ENCODE data around the gene TUBGCP3. TPM values are rescaled to one million over a fixed set of nuclear protein-coding genes. Genes with fewer than 3 reads are reported as not detected.

The TUBGCP3 gene
- total and polyA plus RNA-seq, 5 donors from 2014 or later: 10.9 to 40.7 (median 15.0) TPM

DNA sequence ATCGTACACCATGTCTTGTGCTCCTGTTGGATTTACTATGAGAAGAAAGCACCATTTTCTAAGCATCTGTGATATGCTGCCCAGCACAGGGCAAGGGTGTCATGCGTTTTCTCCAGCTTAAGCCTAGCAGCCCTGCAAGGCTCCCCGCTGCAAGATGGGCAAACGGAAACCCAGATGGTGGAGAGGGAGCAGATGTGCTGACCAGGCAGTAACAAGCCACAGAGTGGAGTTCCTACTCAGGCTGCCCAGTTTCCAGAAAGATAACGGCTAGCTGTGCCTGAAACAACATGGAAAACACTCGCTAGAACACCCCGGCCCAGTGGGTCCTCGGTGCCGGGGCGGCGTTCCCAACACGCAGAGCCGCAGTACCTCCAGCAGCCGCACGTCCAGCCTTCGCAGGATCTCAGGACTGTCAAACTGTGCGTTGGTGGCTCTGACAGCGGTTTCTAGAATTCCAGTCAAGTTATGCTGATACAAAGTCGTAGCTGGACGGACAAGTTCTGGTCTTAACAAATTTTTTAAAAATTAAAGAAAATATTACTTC, 68.4 kb downstream of the TUBGCP3 start:
- no peaks in the 10 kb centered on the region for H3K27me3 Mint-ChIP-seq
- H3K36me3 Mint-ChIP-seq: peaks cover 48% of the 10 kb centered on the region
- H3K4me3 ChIP-seq (ENCODE audit: low read depth, low read length): no peak overlapping the region
- H3K27ac Mint-ChIP-seq: no peak overlapping the region
- no peak overlapping the region for H3K4me3 Mint-ChIP-seq
- no peaks in the 10 kb centered on the region for H3K9me3 Mint-ChIP-seq
- no peak for ATAC-seq (ENCODE audit: low read depth in 2 of 2)
- H3K4me1 ChIP-seq (ENCODE audit: control insufficient read depth, insufficient read depth, low read length, poor library complexity, severe bottlenecking): no peaks in the 10 kb centered on the region
- H3K27me3 ChIP-seq (ENCODE audit: control insufficient read depth, insufficient read depth, low read length): no peaks in the 10 kb centered on the region
- no peak for DNase-seq
- no peak overlapping the region for H3K27ac ChIP-seq (ENCODE audit: insufficient read depth, low read length, poor library complexity, severe bottlenecking)
- H3K4me1 Mint-ChIP-seq: peaks cover 0 to 4% (median 0%) of the 10 kb centered on the region in 4 donors
- H3K9me3 ChIP-seq (ENCODE audit: control insufficient read depth in 2 of 2, low read length in 2 of 2): no peaks in the 10 kb centered on the region
- H3K36me3 ChIP-seq (ENCODE audit: control insufficient read depth, insufficient read depth, low read length): peaks cover 78% of the 10 kb centered on the region

DNA sequence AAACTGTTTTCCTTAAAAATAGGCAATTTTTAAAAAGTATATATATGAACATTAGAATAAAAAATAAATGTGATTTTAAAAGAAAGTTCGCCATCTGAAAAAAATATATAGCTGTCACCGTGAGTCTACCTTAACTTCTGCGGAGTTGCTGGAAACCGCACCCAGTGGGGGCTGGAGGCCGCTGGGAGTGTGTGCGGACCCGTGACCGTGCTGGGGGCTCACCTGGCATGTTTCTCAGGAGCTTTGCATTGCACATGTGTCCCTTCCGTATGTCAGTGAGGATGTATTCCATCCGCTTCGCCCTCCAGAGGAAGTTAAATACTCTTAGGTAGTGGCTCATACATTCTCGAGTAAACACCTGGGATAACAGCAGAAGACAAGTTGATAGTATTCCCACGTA, 71.7 kb downstream of the TUBGCP3 start:
- Histone ChIP-seq H3K4me1 (ENCODE audit: control insufficient read depth, insufficient read depth, low read length, poor library complexity, severe bottlenecking) (no peaks in the 10 kb centered on the region), H3K9me3 (ENCODE audit: control insufficient read depth in 2 of 2, low read length in 2 of 2) (no peaks in the 10 kb centered on the region), H3K27ac (ENCODE audit: insufficient read depth, low read length, poor library complexity, severe bottlenecking) (no peak overlapping the region), H3K36me3 (ENCODE audit: control insufficient read depth, insufficient read depth, low read length) (peaks cover 65% of the 10 kb centered on the region), H3K4me3 (ENCODE audit: low read depth, low read length) (no peak overlapping the region), H3K27me3 (ENCODE audit: control insufficient read depth, insufficient read depth, low read length) (no peaks in the 10 kb centered on the region)
- H3K9me3 Mint-ChIP-seq: no peaks in the 10 kb centered on the region
- H3K4me1 Mint-ChIP-seq: peaks cover 0 to 4% (median under 1%) of the 10 kb centered on the region in 4 donors
- H3K4me3 Mint-ChIP-seq: no peak overlapping the region
- no peak for ATAC-seq (ENCODE audit: low read depth in 2 of 2)
- DNase-seq: no peak
- no peak overlapping the region for H3K27ac Mint-ChIP-seq
- no peaks in the 10 kb centered on the region for H3K27me3 Mint-ChIP-seq
- H3K36me3 Mint-ChIP-seq: peaks cover 53% of the 10 kb centered on the region

DNA sequence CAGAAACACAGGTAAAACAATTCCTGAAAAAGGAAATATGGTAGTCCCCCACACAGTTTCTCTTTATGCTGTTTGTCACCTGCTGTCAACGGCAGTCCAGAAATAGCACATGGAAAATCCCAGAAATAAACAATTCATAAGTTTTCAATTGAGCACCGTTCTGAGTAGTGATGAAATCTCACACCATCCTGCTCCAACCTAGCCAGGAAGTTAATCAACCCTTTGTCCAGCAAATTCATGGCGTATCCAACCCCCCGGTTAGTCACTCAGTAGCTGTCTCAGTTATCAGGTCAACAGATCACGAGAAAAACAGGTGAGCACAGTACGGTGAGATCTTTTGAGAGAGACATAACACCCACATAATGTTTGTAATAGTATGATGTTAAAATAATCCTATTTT, 74.2 kb downstream of the TUBGCP3 start:
- H3K9me3 Mint-ChIP-seq: no peaks in the 10 kb centered on the region
- DNase-seq: no peak
- H3K27me3 ChIP-seq (ENCODE audit: control insufficient read depth, insufficient read depth, low read length): no peaks in the 10 kb centered on the region
- H3K36me3 ChIP-seq (ENCODE audit: control insufficient read depth, insufficient read depth, low read length): peaks cover 60% of the 10 kb centered on the region
- H3K4me1 ChIP-seq (ENCODE audit: control insufficient read depth, insufficient read depth, low read length, poor library complexity, severe bottlenecking): no peaks in the 10 kb centered on the region
- peaks cover 0 to 4% (median 2%) of the 10 kb centered on the region in 4 donors for H3K4me1 Mint-ChIP-seq
- no peak overlapping the region for H3K4me3 ChIP-seq (ENCODE audit: low read depth, low read length)
- no peaks in the 10 kb centered on the region for H3K27me3 Mint-ChIP-seq
- H3K4me3 Mint-ChIP-seq: no peak overlapping the region
- no peaks in the 10 kb centered on the region for H3K9me3 ChIP-seq (ENCODE audit: control insufficient read depth in 2 of 2, low read length in 2 of 2)
- peaks cover 53% of the 10 kb centered on the region for H3K36me3 Mint-ChIP-seq
- H3K27ac ChIP-seq (ENCODE audit: insufficient read depth, low read length, poor library complexity, severe bottlenecking): no peak overlapping the region
- peak overlapping the region in 1 of 3 donors; percentile 42 for H3K27ac Mint-ChIP-seq
- ATAC-seq (ENCODE audit: low read depth in 2 of 2): no peak

DNA sequence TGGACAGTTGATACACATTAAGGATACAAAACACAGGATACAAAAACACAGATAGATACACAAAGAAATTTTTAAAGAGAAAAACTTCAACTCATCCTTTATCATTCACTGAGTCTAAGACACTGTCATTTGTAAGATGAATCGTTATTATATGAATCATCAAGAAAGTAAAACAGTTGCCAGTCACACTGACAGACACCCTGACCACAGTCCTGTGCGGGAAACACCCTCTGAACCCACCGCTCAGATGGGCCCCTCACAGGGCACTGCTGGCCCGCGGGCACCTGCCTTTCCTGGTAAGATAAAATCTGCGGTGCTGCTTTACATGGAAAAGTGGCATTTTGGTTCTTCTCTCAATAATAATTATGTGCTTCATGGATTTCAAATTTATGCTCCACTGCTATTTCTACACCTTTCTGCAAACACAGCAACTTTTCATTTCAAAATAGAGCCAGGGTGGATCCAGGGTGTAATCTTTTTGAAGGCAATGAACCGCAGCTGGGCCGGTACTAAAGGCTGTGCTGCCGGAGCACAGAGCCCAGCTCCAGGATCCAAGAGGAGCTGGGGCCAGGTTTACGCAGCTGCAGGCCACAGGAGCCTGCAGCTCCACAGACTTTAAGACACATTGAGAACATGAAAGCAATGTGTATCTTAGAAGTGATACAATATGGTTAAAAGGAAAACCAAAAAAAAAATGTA, 76.8 kb downstream of the TUBGCP3 start:
- peaks cover 54% of the 10 kb centered on the region for H3K36me3 ChIP-seq (ENCODE audit: control insufficient read depth, insufficient read depth, low read length)
- H3K27me3 ChIP-seq (ENCODE audit: control insufficient read depth, insufficient read depth, low read length): no peaks in the 10 kb centered on the region
- H3K4me3 ChIP-seq (ENCODE audit: low read depth, low read length): no peak overlapping the region
- no peaks in the 10 kb centered on the region for H3K4me1 ChIP-seq (ENCODE audit: control insufficient read depth, insufficient read depth, low read length, poor library complexity, severe bottlenecking)
- Mint-ChIP-seq H3K27me3 (no peaks in the 10 kb centered on the region), H3K9me3 (no peaks in the 10 kb centered on the region), H3K36me3 (peaks cover 52% of the 10 kb centered on the region), H3K4me3 (no peak overlapping the region), H3K4me1 (peaks cover 0 to 4% (median 2%) of the 10 kb centered on the region in 4 donors), H3K27ac (no peak overlapping the region)
- no peak overlapping the region for H3K27ac ChIP-seq (ENCODE audit: insufficient read depth, low read length, poor library complexity, severe bottlenecking)
- peak in 1 of 3 donors; percentile 8 for DNase-seq
- no peaks in the 10 kb centered on the region for H3K9me3 ChIP-seq (ENCODE audit: control insufficient read depth in 2 of 2, low read length in 2 of 2)
- no peak for ATAC-seq (ENCODE audit: low read depth in 2 of 2)

DNA sequence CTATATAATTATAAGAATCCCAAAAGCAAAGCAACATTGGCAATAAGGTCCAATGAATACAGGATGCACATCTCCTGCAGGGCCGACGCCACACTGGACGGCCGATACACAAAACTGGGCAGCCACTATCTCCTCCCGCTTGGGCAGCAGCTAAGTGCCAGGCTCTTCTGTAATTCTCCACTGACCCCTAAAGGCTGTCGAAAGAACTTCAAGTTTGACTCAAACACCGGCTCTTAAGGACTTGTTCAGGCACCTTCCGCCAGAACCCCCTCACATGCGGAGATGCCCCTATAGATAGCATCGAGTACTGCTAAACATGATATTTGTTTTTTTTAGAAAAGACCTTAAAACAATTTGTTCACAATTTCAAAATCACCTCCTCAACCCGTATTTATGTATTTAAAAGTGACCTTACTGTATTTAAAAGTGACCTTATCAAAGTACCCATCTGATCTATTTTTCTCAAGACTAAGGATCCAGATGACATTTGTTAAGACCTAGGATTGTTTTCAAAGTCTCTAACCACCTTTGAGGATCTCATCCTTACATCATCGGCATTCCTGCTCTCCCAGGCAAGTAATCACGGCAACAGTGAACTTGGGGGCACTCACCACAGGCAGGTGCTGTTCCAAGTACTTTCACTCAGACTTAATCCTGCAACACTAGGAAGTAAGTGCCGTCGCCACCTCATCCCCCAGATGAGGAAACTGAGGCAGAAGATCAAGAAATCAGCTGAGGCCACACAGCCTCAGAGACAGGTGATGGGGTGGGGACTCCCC, 77.8 kb downstream of the TUBGCP3 start:
- peak in 1 of 3 donors; percentile 45 for DNase-seq
- Histone ChIP-seq H3K36me3 (ENCODE audit: control insufficient read depth, insufficient read depth, low read length) (peaks cover 53% of the 10 kb centered on the region), H3K27me3 (ENCODE audit: control insufficient read depth, insufficient read depth, low read length) (no peaks in the 10 kb centered on the region), H3K27ac (ENCODE audit: insufficient read depth, low read length, poor library complexity, severe bottlenecking) (no peak overlapping the region), H3K9me3 (ENCODE audit: control insufficient read depth in 2 of 2, low read length in 2 of 2) (no peaks in the 10 kb centered on the region), H3K4me3 (ENCODE audit: low read depth, low read length) (no peak overlapping the region), H3K4me1 (ENCODE audit: control insufficient read depth, insufficient read depth, low read length, poor library complexity, severe bottlenecking) (no peaks in the 10 kb centered on the region)
- no peak for ATAC-seq (ENCODE audit: low read depth in 2 of 2)
- Mint-ChIP-seq H3K27me3 (no peaks in the 10 kb centered on the region), H3K4me3 (no peak overlapping the region), H3K27ac (peak overlapping the region in 1 of 3 donors; percentile 11), H3K9me3 (no peaks in the 10 kb centered on the region), H3K36me3 (peaks cover 56% of the 10 kb centered on the region), H3K4me1 (peaks cover 0 to 4% (median 0%) of the 10 kb centered on the region in 4 donors)

GRCh38 chr13:112509190-112509589, 78.8 kb downstream of the TUBGCP3 start:
- no peaks in the 10 kb centered on the region for H3K9me3 Mint-ChIP-seq
- peaks cover 56% of the 10 kb centered on the region for H3K36me3 Mint-ChIP-seq
- Histone ChIP-seq H3K9me3 (ENCODE audit: control insufficient read depth in 2 of 2, low read length in 2 of 2) (no peaks in the 10 kb centered on the region), H3K4me1 (ENCODE audit: control insufficient read depth, insufficient read depth, low read length, poor library complexity, severe bottlenecking) (no peaks in the 10 kb centered on the region), H3K4me3 (ENCODE audit: low read depth, low read length) (no peak overlapping the region), H3K27me3 (ENCODE audit: control insufficient read depth, insufficient read depth, low read length) (no peaks in the 10 kb centered on the region), H3K27ac (ENCODE audit: insufficient read depth, low read length, poor library complexity, severe bottlenecking) (no peak overlapping the region), H3K36me3 (ENCODE audit: control insufficient read depth, insufficient read depth, low read length) (peaks cover 58% of the 10 kb centered on the region)
- H3K27ac Mint-ChIP-seq: peak overlapping the region in 1 of 3 donors; percentile 26
- no peak overlapping the region for H3K4me3 Mint-ChIP-seq
- H3K4me1 Mint-ChIP-seq: peaks cover 0 to 4% (median 0%) of the 10 kb centered on the region in 4 donors
- DNase-seq: no peak
- no peak for ATAC-seq (ENCODE audit: low read depth in 2 of 2)
- H3K27me3 Mint-ChIP-seq: no peaks in the 10 kb centered on the region

DNA sequence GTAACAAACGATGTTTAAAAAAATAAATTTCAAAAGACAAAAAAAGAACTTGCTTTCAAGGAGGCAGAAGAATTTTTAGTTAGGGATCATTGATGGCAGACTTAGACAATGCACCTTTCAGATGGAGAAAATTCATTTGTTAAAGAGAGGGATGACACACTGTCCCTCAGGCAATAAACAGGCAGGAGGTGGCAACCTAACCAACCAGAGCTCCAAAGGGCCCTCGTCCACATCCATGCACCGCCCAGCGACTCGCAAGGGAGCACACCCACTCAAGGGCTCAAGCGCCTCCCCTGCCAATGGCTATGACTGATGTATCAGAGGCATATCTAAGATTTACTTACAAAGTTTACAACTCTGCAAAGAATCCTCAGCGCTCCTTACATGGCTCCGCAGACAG, 81.9 kb downstream of the TUBGCP3 start:
- ATAC-seq (ENCODE audit: low read depth in 2 of 2): no peak
- H3K36me3 Mint-ChIP-seq: peaks cover 62% of the 10 kb centered on the region

More for the DNA sequence above, 81.9 kb downstream of the TUBGCP3 start:
- no peaks in the 10 kb centered on the region for H3K9me3 Mint-ChIP-seq
- no peaks in the 10 kb centered on the region for H3K27me3 Mint-ChIP-seq
- Histone ChIP-seq H3K36me3 (ENCODE audit: control insufficient read depth, insufficient read depth, low read length) (peaks cover 71% of the 10 kb centered on the region), H3K4me3 (ENCODE audit: low read depth, low read length) (no peak overlapping the region), H3K27me3 (ENCODE audit: control insufficient read depth, insufficient read depth, low read length) (no peaks in the 10 kb centered on the region), H3K4me1 (ENCODE audit: control insufficient read depth, insufficient read depth, low read length, poor library complexity, severe bottlenecking) (no peaks in the 10 kb centered on the region), H3K9me3 (ENCODE audit: control insufficient read depth in 2 of 2, low read length in 2 of 2) (no peaks in the 10 kb centered on the region), H3K27ac (ENCODE audit: insufficient read depth, low read length, poor library complexity, severe bottlenecking) (no peak overlapping the region)
- H3K27ac Mint-ChIP-seq: peak overlapping the region in 1 of 3 donors; percentile 62
- peaks cover 0 to 2% (median 0%) of the 10 kb centered on the region in 4 donors for H3K4me1 Mint-ChIP-seq
- no peak for DNase-seq
- no peak overlapping the region for H3K4me3 Mint-ChIP-seq

All from CD4-positive, CD25-positive, alpha-beta regulatory T cell (primary cell).